ENCODE data around the gene SULT2B1. TPM values are rescaled to one million over a fixed set of nuclear protein-coding genes. Genes with fewer than 3 reads are reported as not detected.

Gene SULT2B1
- total and polyA plus RNA-seq, 4 donors: 2.1 TPM; not detected in 3

GRCh38 chr19:48552406-48553322 lies 692 bp downstream of the SULT2B1 start:
- H3K36me3 ChIP-seq (ENCODE audit: control insufficient read depth in 1 of 2, insufficient read depth in 2 of 2, low read length in 1 of 2): no peaks in the 10 kb centered on the region
- no peaks in the 10 kb centered on the region for H3K9me3 ChIP-seq (ENCODE audit: control insufficient read depth, low read length)
- ATAC-seq (ENCODE audit: low FRiP score) (no peak), DNase-seq (no peak)
- H3K4me3 ChIP-seq (ENCODE audit: low read length in 2 of 2): no peak overlapping the region
- intact Hi-C loops (cut with DNase I): no loop called here
- peaks cover 0 to 2% of the 10 kb centered on the region in 2 donors for H3K27me3 ChIP-seq (ENCODE audit: control insufficient read depth in 1 of 2, insufficient read depth in 2 of 2, low read length in 1 of 2)
- H3K27ac ChIP-seq (ENCODE audit: low read depth in 1 of 2, low read length in 2 of 2): no peak overlapping the region
- H3K4me1 ChIP-seq (ENCODE audit: control insufficient read depth in 1 of 2, insufficient read depth in 2 of 2, low read length in 2 of 2): no peaks in the 10 kb centered on the region
- 79 to 80% methylated on average over 19 of the region's 19 CpGs for WGBS, 2 donors

GRCh38 chr19:48553676-48554384 lies 1.9 kb downstream of the SULT2B1 start:
- no peaks in the 10 kb centered on the region for H3K4me1 ChIP-seq (ENCODE audit: control insufficient read depth in 1 of 2, insufficient read depth in 2 of 2, low read length in 2 of 2)

GRCh38 chr19:48554385-48555091 lies 2.6 kb downstream of the SULT2B1 start:
- intact Hi-C loops (cut with DNase I): no loop called here

More at GRCh38 chr19:48553676-48554384, 1.9 kb downstream of the SULT2B1 start:
- intact Hi-C loops (cut with DNase I): no loop called here
- Histone ChIP-seq H3K36me3 (ENCODE audit: control insufficient read depth in 1 of 2, insufficient read depth in 2 of 2, low read length in 1 of 2) (no peaks in the 10 kb centered on the region), H3K4me3 (ENCODE audit: low read length in 2 of 2) (no peak overlapping the region), H3K9me3 (ENCODE audit: control insufficient read depth, low read length) (no peaks in the 10 kb centered on the region), H3K27me3 (ENCODE audit: control insufficient read depth in 1 of 2, insufficient read depth in 2 of 2, low read length in 1 of 2) (peaks cover 0 to 2% of the 10 kb centered on the region in 2 donors), H3K27ac (ENCODE audit: low read depth in 1 of 2, low read length in 2 of 2) (no peak overlapping the region)
- ATAC-seq (ENCODE audit: low FRiP score): no peak
- WGBS, 2 donors: 44 to 47% methylated on average over 18 of the region's 18 CpGs
- no peak for DNase-seq

GRCh38 chr19:48556163-48556562 lies 4.2 kb downstream of the SULT2B1 start:
- Histone ChIP-seq H3K27me3 (ENCODE audit: control insufficient read depth in 1 of 2, insufficient read depth in 2 of 2, low read length in 1 of 2) (no peaks in the 10 kb centered on the region), H3K4me1 (ENCODE audit: control insufficient read depth in 1 of 2, insufficient read depth in 2 of 2, low read length in 2 of 2) (no peaks in the 10 kb centered on the region), H3K9me3 (ENCODE audit: control insufficient read depth, low read length) (no peaks in the 10 kb centered on the region), H3K36me3 (ENCODE audit: control insufficient read depth in 1 of 2, insufficient read depth in 2 of 2, low read length in 1 of 2) (no peaks in the 10 kb centered on the region), H3K4me3 (ENCODE audit: low read length in 2 of 2) (no peak overlapping the region), H3K27ac (ENCODE audit: low read depth in 1 of 2, low read length in 2 of 2) (no peak overlapping the region)
- intact Hi-C loops (cut with DNase I): no loop called here
- DNase-seq (no peak), ATAC-seq (ENCODE audit: low FRiP score) (no peak)
- 57 to 63% methylated on average over 11 of the region's 11 CpGs for WGBS, 2 donors

More at GRCh38 chr19:48554385-48555091, 2.6 kb downstream of the SULT2B1 start:
- H3K27ac ChIP-seq (ENCODE audit: low read depth in 1 of 2, low read length in 2 of 2): no peak overlapping the region
- H3K36me3 ChIP-seq (ENCODE audit: control insufficient read depth in 1 of 2, insufficient read depth in 2 of 2, low read length in 1 of 2): no peaks in the 10 kb centered on the region
- ATAC-seq (ENCODE audit: low FRiP score) (peak; percentile 36), DNase-seq (no peak)
- H3K4me1 ChIP-seq (ENCODE audit: control insufficient read depth in 1 of 2, insufficient read depth in 2 of 2, low read length in 2 of 2): no peaks in the 10 kb centered on the region
- no peak overlapping the region for H3K4me3 ChIP-seq (ENCODE audit: low read length in 2 of 2)
- 62 to 67% methylated on average over 16 of the region's 16 CpGs for WGBS, 2 donors
- peaks cover 0 to 2% of the 10 kb centered on the region in 2 donors for H3K27me3 ChIP-seq (ENCODE audit: control insufficient read depth in 1 of 2, insufficient read depth in 2 of 2, low read length in 1 of 2)
- H3K9me3 ChIP-seq (ENCODE audit: control insufficient read depth, low read length): no peaks in the 10 kb centered on the region

DNA sequence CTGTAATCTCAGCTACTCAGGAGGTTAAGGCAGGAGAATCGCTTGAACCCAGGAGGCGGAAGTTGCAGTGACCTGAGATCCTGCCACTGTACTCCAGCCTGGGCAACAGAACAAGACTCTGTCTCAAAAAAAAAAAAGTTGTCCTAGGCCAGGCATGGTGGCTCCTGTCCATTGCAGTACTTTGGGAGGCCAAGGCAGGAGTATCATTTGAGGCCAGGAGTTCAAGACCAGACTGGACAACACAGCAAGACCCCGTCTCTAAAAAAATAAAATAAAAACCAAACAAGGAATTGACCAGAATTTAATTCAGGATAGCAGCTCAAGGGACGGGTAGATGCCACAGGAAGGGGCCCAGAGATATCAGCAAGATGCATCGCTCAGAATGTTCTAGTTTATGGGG lies 4.9 kb downstream of the SULT2B1 start:
- Histone ChIP-seq H3K27ac (ENCODE audit: low read depth in 1 of 2, low read length in 2 of 2) (no peak overlapping the region), H3K9me3 (ENCODE audit: control insufficient read depth, low read length) (no peaks in the 10 kb centered on the region), H3K4me1 (ENCODE audit: control insufficient read depth in 1 of 2, insufficient read depth in 2 of 2, low read length in 2 of 2) (no peaks in the 10 kb centered on the region), H3K36me3 (ENCODE audit: control insufficient read depth in 1 of 2, insufficient read depth in 2 of 2, low read length in 1 of 2) (no peaks in the 10 kb centered on the region), H3K27me3 (ENCODE audit: control insufficient read depth in 1 of 2, insufficient read depth in 2 of 2, low read length in 1 of 2) (no peaks in the 10 kb centered on the region), H3K4me3 (ENCODE audit: low read length in 2 of 2) (no peak overlapping the region)
- intact Hi-C loops (cut with DNase I): no loop called here
- no peak for DNase-seq
- no peak for ATAC-seq (ENCODE audit: low FRiP score)
- 94% methylated on average over 5 of the region's 5 CpGs for WGBS, 2 donors

DNA sequence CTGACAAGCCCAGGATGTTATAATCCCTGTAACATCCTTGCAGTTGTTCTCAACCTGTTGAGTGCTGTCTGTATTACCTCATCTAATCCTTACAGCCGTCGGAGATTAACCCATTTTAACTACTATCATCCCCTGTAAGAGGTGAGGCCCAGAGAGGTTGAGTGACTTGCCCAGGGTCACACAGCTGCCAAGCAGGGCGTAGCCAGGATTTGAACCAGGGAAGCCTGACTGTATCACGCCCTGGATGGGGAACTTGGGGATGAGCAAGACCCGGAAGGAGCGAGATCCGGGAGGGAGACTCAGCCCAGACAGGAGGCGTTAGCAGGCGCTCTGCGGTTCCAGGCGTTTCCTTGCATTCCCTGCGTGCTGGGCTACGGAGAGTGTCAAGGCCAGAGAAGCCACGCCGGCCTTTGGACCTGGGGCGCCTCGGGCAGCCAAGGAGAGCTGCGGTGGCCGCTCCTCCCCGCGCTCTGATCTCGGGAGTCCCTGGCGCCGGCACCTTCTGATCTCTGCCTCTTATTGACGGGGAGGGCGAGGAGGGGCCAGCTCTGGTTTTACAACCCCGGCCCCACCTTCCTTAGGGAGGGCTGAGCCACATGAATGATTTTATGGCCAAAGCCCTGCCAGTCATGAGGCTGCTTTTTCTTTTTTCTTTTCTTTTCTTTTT lies 6.2 kb downstream of the SULT2B1 start:
- no peaks in the 10 kb centered on the region for H3K36me3 ChIP-seq (ENCODE audit: control insufficient read depth in 1 of 2, insufficient read depth in 2 of 2, low read length in 1 of 2)
- no peak overlapping the region for H3K27ac ChIP-seq (ENCODE audit: low read depth in 1 of 2, low read length in 2 of 2)
- intact Hi-C loops (cut with DNase I): no loop called here
- DNase-seq (peak in 1 of 2 donors; percentile 65), ATAC-seq (ENCODE audit: low FRiP score) (peak; percentile 24)
- H3K9me3 ChIP-seq (ENCODE audit: control insufficient read depth, low read length): no peaks in the 10 kb centered on the region
- no peaks in the 10 kb centered on the region for H3K4me1 ChIP-seq (ENCODE audit: control insufficient read depth in 1 of 2, insufficient read depth in 2 of 2, low read length in 2 of 2)
- no peak overlapping the region for H3K4me3 ChIP-seq (ENCODE audit: low read length in 2 of 2)
- no peaks in the 10 kb centered on the region for H3K27me3 ChIP-seq (ENCODE audit: control insufficient read depth in 1 of 2, insufficient read depth in 2 of 2, low read length in 1 of 2)
- WGBS, 2 donors: 18 to 19% methylated on average over 27 of the region's 27 CpGs

DNA sequence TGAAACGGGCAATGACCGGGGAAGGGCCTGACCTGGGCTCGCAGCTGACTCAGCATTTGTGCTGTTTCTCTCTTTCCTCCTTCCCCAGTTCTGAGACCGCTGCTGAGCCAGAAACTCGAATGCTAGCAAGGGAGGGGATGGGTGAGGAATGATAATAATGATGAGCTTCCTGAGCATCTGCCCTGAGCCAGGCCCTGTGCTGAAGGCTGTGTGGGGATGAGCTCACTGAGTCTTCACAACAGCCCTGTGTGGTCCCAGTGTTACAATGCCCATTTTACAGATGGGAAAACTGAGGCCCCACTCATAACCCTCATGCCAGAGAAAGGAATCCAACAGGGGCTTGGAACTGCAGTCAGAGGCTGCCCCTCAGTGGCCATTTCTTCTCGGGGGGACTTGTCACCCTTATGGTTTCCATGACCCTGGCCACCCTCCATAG lies 8.1 kb downstream of the SULT2B1 start:
- intact Hi-C loops (cut with DNase I): no loop called here
- H3K4me3 ChIP-seq (ENCODE audit: low read length in 2 of 2): no peak overlapping the region
- no peak for ATAC-seq (ENCODE audit: low FRiP score)
- H3K4me1 ChIP-seq (ENCODE audit: control insufficient read depth in 1 of 2, insufficient read depth in 2 of 2, low read length in 2 of 2): no peaks in the 10 kb centered on the region
- no peaks in the 10 kb centered on the region for H3K27me3 ChIP-seq (ENCODE audit: control insufficient read depth in 1 of 2, insufficient read depth in 2 of 2, low read length in 1 of 2)
- no peaks in the 10 kb centered on the region for H3K9me3 ChIP-seq (ENCODE audit: control insufficient read depth, low read length)
- H3K36me3 ChIP-seq (ENCODE audit: control insufficient read depth in 1 of 2, insufficient read depth in 2 of 2, low read length in 1 of 2): no peaks in the 10 kb centered on the region
- no peak overlapping the region for H3K27ac ChIP-seq (ENCODE audit: low read depth in 1 of 2, low read length in 2 of 2)
- 82 to 89% methylated on average over 6 of the region's 6 CpGs for WGBS, 2 donors
- DNase-seq: no peak

DNA sequence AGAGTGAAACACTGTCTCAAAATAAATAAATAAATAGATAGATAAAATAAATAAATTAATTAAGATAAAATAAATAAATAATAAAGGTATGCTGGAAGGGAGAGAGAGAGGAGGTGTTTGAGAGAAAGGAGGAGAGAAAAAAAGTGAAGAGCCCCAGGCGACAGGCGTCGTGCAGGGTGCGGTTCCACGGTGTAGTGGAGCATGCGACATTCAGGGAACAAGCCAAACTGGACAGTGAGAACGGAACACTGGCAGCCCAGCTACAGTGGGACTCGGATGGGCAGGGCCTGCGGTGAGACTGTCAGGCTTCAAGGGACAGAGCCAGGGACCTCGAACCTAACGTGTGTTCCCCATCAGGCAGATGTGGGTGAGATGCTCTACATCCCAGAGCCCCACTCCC lies 9.4 kb downstream of the SULT2B1 start:
- intact Hi-C loops (cut with DNase I): no loop called here
- H3K27me3 ChIP-seq (ENCODE audit: control insufficient read depth in 1 of 2, insufficient read depth in 2 of 2, low read length in 1 of 2): no peaks in the 10 kb centered on the region
- WGBS, 2 donors: 93 to 95% methylated on average over 11 of the region's 11 CpGs
- H3K27ac ChIP-seq (ENCODE audit: low read depth in 1 of 2, low read length in 2 of 2): no peak overlapping the region
- no peak overlapping the region for H3K4me3 ChIP-seq (ENCODE audit: low read length in 2 of 2)
- H3K9me3 ChIP-seq (ENCODE audit: control insufficient read depth, low read length): no peaks in the 10 kb centered on the region
- DNase-seq (no peak), ATAC-seq (ENCODE audit: low FRiP score) (no peak)
- no peaks in the 10 kb centered on the region for H3K4me1 ChIP-seq (ENCODE audit: control insufficient read depth in 1 of 2, insufficient read depth in 2 of 2, low read length in 2 of 2)
- no peaks in the 10 kb centered on the region for H3K36me3 ChIP-seq (ENCODE audit: control insufficient read depth in 1 of 2, insufficient read depth in 2 of 2, low read length in 1 of 2)

All from aorta (tissue), 5 donors.